ENCODE measurements around the gene CELA3A.
"Not testable (repeated sequence)": the region's sequence is repeated elsewhere in the genome, so short reads cannot be mapped to it uniquely, and the experiment has no call there.

CELA3A gene

GRCh38 chr1:21981253-21981652 is 20.2 kb upstream of the CELA3A start:
- not testable (repeated sequence) for DNase-seq (ENCODE audit: low read depth)

DNA sequence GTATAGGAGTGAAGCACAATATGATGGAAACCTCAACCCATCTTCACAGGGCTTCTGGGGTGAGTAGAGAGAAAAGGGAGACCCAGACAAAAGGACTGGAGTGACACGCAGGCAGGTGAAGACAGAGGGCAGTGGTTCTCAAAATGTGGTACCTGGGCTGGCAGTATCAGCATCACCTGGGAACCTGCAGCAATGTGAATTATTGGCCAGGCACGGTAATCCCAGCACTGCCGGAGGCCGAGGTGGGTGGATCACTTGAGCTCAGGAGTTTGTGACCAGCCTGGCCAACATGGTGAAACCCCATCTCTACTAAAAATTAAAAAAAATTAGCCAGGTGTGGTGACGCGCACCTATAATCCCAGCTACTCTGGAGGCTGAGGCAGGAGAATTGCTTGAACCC is 19.3 kb upstream of the CELA3A start:
- DNase-seq (ENCODE audit: low read depth) = not testable (repeated sequence)

DNA sequence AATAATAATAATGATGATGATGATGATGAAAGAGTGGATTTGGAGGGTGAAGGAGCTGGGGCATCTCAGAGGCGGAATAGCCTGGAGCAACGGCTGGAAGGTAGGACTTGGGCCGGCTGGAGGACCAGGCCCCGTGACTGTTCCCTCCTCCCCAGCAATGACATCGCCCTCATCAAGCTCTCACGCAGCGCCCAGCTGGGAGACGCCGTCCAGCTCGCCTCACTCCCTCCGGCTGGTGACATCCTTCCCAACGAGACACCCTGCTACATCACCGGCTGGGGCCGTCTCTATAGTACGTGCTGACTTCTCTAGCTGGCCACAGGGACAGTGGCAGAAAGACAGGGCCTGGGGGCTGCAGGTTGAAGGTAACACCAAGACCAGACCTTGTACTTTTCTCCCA is 17.9 kb upstream of the CELA3A start:
- DNase-seq (ENCODE audit: low read depth) = not testable (repeated sequence)

DNA sequence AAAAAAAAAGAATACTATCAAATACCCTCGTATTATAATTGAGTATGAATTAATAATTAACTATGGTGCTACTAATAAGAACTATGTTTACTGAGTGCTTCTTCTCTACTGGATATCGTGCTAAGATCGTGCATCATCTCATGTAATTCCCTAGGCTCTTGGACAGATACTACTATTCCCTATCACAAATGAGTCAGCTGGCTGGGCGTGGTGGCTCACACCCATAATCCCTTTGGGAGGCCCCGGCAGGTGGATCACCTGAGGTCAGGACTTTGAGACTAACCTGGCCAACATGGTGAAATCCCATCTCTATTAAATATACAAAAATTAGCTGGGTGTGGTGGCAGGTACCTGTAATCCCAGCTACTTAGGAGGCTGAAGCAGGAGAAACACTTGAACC is 15.6 kb upstream of the CELA3A start:
- DNase-seq (ENCODE audit: low read depth) = not testable (repeated sequence)

- not testable (repeated sequence) for DNase-seq (ENCODE audit: low read depth)
Observed at GRCh38 chr1:21986386-21986785, 15.1 kb upstream of the CELA3A start.

DNA sequence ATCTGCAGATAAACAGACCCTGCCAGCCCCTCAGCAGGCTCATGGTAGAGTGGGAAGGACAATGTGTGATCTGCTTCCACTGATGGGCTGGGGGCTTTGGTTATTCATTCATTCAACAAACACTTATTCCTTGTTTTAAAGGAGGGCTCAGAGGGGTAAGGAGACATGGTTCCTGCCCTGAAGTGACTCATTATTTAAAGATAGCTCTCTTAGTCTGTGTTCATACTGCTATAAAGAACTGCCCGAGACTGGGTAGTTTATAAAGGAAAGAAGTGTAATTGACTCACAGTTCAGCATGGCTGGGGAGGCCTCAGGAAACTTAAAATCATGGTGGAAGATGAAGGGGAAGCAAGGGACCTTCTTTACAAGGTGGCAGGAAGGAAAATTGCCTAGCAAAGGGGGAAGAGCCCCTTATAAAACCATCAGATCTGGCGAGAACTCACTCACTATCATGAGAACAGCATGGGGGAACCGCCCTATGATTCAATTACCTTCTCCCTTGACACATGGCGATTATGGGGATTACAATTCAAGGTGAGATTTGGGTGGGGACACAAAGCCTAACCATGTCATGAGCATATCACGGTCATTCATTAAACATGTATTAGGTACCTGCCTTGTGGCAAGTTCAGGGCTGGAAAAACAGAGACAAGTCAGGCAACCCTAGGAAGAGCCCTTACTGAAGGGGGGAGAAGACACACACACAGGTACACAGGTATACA is 11.6 kb upstream of the CELA3A start:
- DNase-seq (ENCODE audit: low read depth) = not testable (repeated sequence)

- not testable (repeated sequence) for DNase-seq (ENCODE audit: low read depth)
Observed at GRCh38 chr1:21992186-21992585, 9.3 kb upstream of the CELA3A start.

DNA sequence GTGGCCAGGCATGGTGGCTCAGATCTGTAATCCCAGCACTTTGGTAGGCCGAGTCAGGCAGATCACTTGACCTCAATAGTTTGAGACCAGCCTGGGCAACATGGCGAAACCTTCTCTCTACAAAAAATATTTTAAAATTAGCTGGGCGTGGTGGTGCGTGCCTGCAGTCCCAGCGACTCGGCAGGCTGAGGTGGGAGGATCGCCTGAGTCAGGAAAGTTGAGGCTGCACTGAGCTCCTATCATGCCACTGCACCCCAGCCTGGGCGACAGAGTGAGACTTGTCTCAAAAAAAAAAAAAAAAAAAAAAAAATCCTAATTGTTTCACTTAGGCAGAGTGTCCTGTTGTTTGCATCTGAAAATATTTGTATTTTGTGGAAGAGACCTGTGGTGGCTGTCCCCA is 6.7 kb upstream of the CELA3A start:
- DNase-seq (ENCODE audit: low read depth) = not testable (repeated sequence)

DNA sequence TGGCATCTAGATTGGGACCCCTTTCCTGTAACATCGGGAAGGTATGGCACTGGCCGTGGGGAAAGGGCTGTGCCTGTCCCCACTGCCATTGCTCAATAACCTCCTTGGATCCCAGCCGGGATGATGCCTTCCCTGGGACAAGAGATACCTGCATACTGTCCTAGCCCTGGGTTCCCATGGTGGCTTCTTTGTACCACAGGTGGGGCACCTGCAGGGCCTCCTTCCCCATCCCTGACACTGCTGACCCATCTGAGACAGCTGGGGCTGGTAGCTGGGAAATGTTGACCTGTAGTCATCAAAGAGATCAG is 4.8 kb upstream of the CELA3A start:
- not testable (repeated sequence) for DNase-seq (ENCODE audit: low read depth)

- DNase-seq (ENCODE audit: low read depth) = not testable (repeated sequence)
Observed at GRCh38 chr1:21997891-21998623, 3.4 kb upstream of the CELA3A start.

- DNase-seq (ENCODE audit: low read depth) = not testable (repeated sequence)
Observed at GRCh38 chr1:21998624-21999294, 2.7 kb upstream of the CELA3A start.

GRCh38 chr1:21999645-22000044 is 1.8 kb upstream of the CELA3A start:
- not testable (repeated sequence) for DNase-seq (ENCODE audit: low read depth)

GRCh38 chr1:22002461-22002860 is 1.0 kb downstream of the CELA3A start:
- not testable (repeated sequence) for DNase-seq (ENCODE audit: low read depth)

DNA sequence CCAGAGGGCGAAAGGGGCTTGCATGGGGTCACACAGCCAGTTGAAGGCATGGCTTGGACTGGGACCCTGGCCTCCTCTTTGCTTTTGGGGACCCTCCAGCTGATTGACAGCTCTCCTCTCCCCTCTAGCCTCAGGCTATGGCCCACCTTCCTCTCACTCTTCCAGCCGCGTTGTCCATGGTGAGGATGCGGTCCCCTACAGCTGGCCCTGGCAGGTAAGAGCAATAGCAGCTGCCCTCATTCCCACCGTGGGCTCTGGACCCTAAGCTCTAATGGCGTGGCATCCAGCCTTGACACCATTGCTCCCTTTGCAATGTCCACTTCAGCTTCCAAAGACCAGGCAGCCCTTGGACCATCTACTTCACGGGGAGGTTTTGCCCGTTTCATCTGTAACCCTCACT is 1.4 kb downstream of the CELA3A start:
- not testable (repeated sequence) for DNase-seq (ENCODE audit: low read depth)

DNA sequence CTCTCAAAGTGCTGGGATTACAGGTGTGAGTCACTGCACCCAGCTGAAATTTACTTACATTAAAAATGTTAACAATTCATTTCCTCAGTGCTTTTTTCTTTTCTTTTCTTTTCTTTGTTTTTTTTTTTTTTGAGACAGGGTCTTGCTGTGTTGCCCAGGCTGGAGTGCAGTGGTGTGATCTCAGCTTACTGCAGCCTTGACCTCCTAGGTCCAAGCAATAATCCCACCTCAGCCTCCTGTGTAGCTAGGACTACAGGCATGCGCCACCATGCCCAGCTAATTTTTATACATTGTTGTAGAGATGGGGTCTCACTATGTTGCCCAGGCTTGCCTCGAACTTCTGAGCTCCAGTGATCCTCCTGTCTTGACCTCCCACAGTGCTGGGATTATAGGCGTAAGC is 2.5 kb downstream of the CELA3A start:
- DNase-seq (ENCODE audit: low read depth) = not testable (repeated sequence)

DNA sequence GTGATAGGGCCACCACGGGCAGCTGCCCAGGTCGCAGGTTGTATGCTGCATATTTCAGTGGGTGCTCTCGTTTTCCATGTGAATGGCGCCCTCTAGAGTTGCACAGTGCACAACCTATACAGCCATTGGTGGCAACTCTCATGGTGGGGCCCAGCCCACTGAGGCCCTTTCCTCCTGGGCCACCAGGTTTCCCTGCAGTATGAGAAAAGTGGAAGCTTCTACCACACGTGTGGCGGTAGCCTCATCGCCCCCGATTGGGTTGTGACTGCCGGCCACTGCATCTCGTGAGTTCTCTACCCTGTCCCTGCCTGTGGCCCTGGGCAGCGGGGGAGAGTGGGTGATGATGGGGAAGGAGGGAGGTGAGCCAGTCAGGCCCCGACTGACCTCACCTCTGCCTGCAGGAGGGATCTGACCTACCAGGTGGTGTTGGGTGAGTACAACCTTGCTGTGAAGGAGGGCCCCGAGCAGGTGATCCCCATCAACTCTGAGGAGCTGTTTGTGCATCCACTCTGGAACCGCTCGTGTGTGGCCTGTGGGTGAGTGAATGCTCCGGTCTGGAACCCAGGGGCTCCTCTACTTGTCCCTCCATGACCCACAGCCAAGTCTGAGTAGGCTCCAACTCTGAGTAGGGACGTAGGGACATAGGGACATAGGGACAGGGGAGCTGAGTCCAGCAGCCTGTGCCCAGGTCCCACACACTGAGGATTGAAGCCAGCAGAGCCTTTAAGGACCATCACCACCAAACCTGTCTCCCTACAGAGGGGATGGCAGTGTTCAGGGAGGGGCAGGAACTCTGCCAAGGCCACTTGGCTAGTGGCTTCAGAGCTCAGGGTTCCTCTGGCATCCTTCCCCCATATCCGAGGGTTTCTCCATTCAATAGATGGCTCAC is 4.0 kb downstream of the CELA3A start:
- DNase-seq (ENCODE audit: low read depth) = not testable (repeated sequence)

GRCh38 chr1:22006736-22007135 is 5.3 kb downstream of the CELA3A start:
- DNase-seq (ENCODE audit: low read depth) = not testable (repeated sequence)

DNA sequence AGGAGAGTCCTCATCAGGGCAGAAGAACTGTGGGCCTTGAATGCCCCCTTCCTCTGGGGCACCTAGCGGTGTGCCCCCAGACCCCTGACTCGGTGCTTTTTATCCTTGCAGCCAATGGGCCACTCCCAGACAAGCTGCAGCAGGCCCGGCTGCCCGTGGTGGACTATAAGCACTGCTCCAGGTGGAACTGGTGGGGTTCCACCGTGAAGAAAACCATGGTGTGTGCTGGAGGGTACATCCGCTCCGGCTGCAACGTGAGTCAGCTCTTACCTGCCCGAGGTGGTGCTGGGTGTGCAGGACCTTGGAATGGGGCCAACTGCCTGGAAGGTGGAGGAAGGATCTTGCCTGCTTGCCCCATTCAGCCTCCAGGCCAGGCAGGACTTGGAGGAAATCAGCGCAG is 5.8 kb downstream of the CELA3A start:
- DNase-seq (ENCODE audit: low read depth) = not testable (repeated sequence)

- DNase-seq (ENCODE audit: low read depth) = not testable (repeated sequence)
Observed at GRCh38 chr1:22009566-22009965, 8.1 kb downstream of the CELA3A start.

- not testable (repeated sequence) for DNase-seq (ENCODE audit: low read depth)
Observed at GRCh38 chr1:22012752-22013151, 11.3 kb downstream of the CELA3A start.

GRCh38 chr1:22014575-22015206 is 13.2 kb downstream of the CELA3A start:
- DNase-seq (ENCODE audit: low read depth) = not testable (repeated sequence)
